Measurements from ENCODE around the gene HBP1. TPM values are rescaled to one million over a fixed set of nuclear protein-coding genes. Genes with fewer than 3 reads are reported as not detected.
A peak's percentile ranks its signal among the peaks of the same experiment; 100 is the strongest.

The HBP1 gene
- total RNA-seq, 2 experiments from 2014 or later, result 9.3 to 18.1 TPM

DNA sequence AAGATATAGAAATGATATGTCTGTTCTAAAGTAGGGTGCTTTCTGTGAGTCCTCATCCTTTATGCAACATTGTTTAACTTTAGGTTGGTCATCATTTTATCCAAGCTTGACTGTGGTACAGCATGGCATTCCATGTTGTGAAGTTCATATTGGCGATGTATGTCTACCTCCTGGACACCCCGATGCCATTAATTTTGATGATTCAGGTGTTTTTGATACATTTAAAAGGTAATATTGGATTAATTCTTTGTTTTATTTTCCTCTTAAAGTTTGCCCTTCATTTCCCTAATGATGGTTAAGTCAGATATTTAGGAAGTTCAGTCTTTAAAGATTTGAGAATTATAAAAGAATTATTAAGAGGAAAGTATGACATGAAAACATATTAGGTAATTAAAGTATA is 21.3 kb downstream of the HBP1 start:
- TF ChIP-seq, protein P1, sequence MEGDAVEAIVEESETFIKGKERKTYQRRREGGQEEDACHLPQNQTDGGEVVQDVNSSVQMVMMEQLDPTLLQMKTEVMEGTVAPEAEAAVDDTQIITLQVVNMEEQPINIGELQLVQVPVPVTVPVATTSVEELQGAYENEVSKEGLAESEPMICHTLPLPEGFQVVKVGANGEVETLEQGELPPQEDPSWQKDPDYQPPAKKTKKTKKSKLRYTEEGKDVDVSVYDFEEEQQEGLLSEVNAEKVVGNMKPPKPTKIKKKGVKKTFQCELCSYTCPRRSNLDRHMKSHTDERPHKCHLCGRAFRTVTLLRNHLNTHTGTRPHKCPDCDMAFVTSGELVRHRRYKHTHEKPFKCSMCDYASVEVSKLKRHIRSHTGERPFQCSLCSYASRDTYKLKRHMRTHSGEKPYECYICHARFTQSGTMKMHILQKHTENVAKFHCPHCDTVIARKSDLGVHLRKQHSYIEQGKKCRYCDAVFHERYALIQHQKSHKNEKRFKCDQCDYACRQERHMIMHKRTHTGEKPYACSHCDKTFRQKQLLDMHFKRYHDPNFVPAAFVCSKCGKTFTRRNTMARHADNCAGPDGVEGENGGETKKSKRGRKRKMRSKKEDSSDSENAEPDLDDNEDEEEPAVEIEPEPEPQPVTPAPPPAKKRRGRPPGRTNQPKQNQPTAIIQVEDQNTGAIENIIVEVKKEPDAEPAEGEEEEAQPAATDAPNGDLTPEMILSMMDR (conservative IDR thresholded peaks at IDR 0.05; ENCODE audit: low read length), result no peak
- Histone ChIP-seq H3K4me1 (ENCODE audit: insufficient read depth, low read length, poor library complexity, severe bottlenecking) (no peaks in the 10 kb centered on the region), H3K27ac (ENCODE audit: low read depth, low read length, poor library complexity, severe bottlenecking) (no peak overlapping the region), H3K4me3 (ENCODE audit: low read depth, low read length, poor library complexity, severe bottlenecking) (no peak overlapping the region), H3K4me2 (ENCODE audit: low read length) (no peak overlapping the region), H3K9me3 (ENCODE audit: low read length) (no peaks in the 10 kb centered on the region), H3K36me3 (ENCODE audit: insufficient read depth, low read length) (peaks cover 60% of the 10 kb centered on the region), H4K20me1 (ENCODE audit: insufficient read depth, low read length) (no peaks in the 10 kb centered on the region), H2AFZ (ENCODE audit: low read length) (no peak overlapping the region), H3K79me2 (ENCODE audit: insufficient read depth, low read depth, low read length) (no peaks in the 10 kb centered on the region), H3K9me2 (ENCODE audit: insufficient read depth, low read length) (no peaks in the 10 kb centered on the region)
- intact Hi-C loops (cut with micrococcal nuclease; ENCODE audit: unreplicated experiment), result no loop called here
- POLR2A ChIA-PET, result interaction anchor here (1.2 to 2.7 kb wide), 3 partner anchors 10 to 24 kb away, joined by 3 to 8 read pairs (median 5); no protein-coding TSS in a partner anchor
- CTCF ChIA-PET (ENCODE audit: unreplicated experiment), result interaction anchor here (1.0 kb wide), 1 partner anchor 689 kb away, joined by 3 read pairs; no protein-coding TSS in a partner anchor
- no TSS peak for BruUV-seq (replicated peaks)
- DNase-seq (ENCODE audit: low spot score), result no peak

DNA sequence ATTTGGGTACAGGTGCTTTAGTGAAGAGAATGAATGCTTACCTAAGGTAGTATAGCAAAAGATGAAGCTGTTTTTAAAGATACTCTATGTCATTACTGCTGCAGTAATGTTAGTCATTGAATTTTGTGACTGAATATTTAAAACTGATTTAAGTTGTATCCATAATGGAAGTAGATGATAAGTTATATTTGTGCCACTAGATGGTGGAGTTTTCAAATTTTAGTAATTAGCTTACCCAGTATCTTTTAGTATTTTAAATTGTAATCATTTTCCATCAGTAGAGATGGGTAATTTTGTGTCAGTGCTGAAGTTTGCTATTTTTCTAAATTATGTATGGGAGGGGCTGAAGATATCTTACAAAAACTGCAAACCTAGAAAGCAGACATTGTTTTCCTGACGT is 25.2 kb downstream of the HBP1 start:
- CTCF ChIA-PET (ENCODE audit: unreplicated experiment), result no interaction called here
- POLR2A ChIA-PET, result interaction anchor here (0.5 to 1.3 kb wide), 6 partner anchors 12 to 890 kb away, joined by 3 to 4 read pairs (median 3); partner anchors contain the start of gene HBP1
- no TSS peak for BruUV-seq (replicated peaks)

DNA sequence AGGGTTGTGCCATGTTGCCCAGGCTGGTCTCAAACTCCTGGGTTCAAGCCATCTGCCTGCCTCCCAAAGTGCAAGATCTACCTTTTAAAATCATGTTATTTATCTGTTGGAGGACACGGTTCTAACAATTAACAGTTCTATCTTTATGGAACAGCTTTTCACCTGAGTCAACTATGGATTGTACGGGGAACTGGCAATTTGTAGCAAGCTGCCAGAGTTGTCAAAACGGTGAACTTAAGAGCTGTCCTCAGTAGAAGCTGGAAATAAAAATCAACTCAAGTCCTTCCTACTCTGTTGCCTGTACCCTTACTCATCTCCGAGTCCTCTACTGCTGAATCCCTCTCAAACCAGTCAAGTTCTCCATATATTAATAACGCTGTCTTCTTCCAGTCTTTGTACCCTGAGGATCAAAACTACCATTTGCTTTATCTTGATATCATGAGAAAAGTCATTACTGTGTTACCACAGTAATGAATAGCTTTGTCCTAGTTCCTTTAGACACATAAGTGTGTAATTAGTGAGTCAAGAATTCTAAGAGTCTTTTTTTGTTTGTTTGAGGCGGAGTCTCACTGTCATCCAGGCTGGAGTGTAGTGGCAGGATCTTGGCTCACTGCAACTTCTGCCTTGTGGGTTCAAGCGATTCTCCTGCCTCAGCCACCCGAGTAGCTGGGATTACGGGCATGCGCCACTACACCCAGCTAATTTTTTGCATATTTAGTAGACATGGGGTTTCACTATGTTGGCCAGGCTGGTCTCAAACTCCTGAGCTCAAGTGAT is 28.2 kb downstream of the HBP1 start:
- ChIA-PET POLR2A (interaction anchor here (0.6 to 1.8 kb wide), 2 partner anchors 9 to 96 kb away, joined by 3 to 6 read pairs; no protein-coding TSS in a partner anchor), CTCF (ENCODE audit: unreplicated experiment) (no interaction called here)
- Histone ChIP-seq H3K36me3 (ENCODE audit: insufficient read depth, low read length) (peaks cover 40% of the 10 kb centered on the region), H3K9me3 (ENCODE audit: low read length) (no peaks in the 10 kb centered on the region), H4K20me1 (ENCODE audit: insufficient read depth, low read length) (no peaks in the 10 kb centered on the region), H3K27ac (ENCODE audit: low read depth, low read length, poor library complexity, severe bottlenecking) (no peak overlapping the region), H3K79me2 (ENCODE audit: insufficient read depth, low read depth, low read length) (no peaks in the 10 kb centered on the region), H2AFZ (ENCODE audit: low read length) (no peak overlapping the region), H3K4me1 (ENCODE audit: insufficient read depth, low read length, poor library complexity, severe bottlenecking) (no peaks in the 10 kb centered on the region), H3K4me2 (ENCODE audit: low read length) (no peak overlapping the region), H3K9me2 (ENCODE audit: insufficient read depth, low read length) (no peaks in the 10 kb centered on the region), H3K4me3 (ENCODE audit: low read depth, low read length, poor library complexity, severe bottlenecking) (no peak overlapping the region)
- no peak for DNase-seq (ENCODE audit: low spot score)
- TF ChIP-seq, protein P1 (conservative IDR thresholded peaks at IDR 0.05; ENCODE audit: low read length), result no peak
- no peak for TF ChIP-seq EZH2phosphoT487 (IDR thresholded peaks at IDR 0.05; ENCODE audit: borderline replicate concordance, low read depth, low read length)
- BruUV-seq (replicated peaks), result no TSS peak
- intact Hi-C loops (cut with micrococcal nuclease; ENCODE audit: unreplicated experiment), result no loop called here

More for the DNA sequence above, 25.2 kb downstream of the HBP1 start:
- Histone ChIP-seq H3K27ac (ENCODE audit: low read depth, low read length, poor library complexity, severe bottlenecking) (no peak overlapping the region), H3K4me2 (ENCODE audit: low read length) (no peak overlapping the region), H3K9me2 (ENCODE audit: insufficient read depth, low read length) (no peaks in the 10 kb centered on the region), H2AFZ (ENCODE audit: low read length) (no peak overlapping the region), H3K79me2 (ENCODE audit: insufficient read depth, low read depth, low read length) (no peaks in the 10 kb centered on the region), H3K36me3 (ENCODE audit: insufficient read depth, low read length) (peaks cover 47% of the 10 kb centered on the region), H4K20me1 (ENCODE audit: insufficient read depth, low read length) (no peaks in the 10 kb centered on the region), H3K4me3 (ENCODE audit: low read depth, low read length, poor library complexity, severe bottlenecking) (no peak overlapping the region), H3K4me1 (ENCODE audit: insufficient read depth, low read length, poor library complexity, severe bottlenecking) (no peaks in the 10 kb centered on the region), H3K9me3 (ENCODE audit: low read length) (no peaks in the 10 kb centered on the region)
- intact Hi-C loops (cut with micrococcal nuclease; ENCODE audit: unreplicated experiment), result no loop called here
- no peak for DNase-seq (ENCODE audit: low spot score)
- TF ChIP-seq, protein P1 (conservative IDR thresholded peaks at IDR 0.05; ENCODE audit: low read length), result peak; percentile 56
- TF ChIP-seq EZH2phosphoT487 (IDR thresholded peaks at IDR 0.05; ENCODE audit: borderline replicate concordance, low read depth, low read length), result no peak

Data from OCI-LY7 (cell line).